WTC11 (cell line): ENCODE measurements around the gene LRRC34.

Source experiments
- CTCF ChIP-seq: fragments of 200-600 bp; IDR thresholded peaks from 2 replicates; pipeline ENCODE4 v1.8.0; 2022; ENCODE audit warnings: antibody characterized with exemption
- ESRRA ChIP-seq: sonication (generic); formaldehyde crosslinking; IDR thresholded peaks from 2 replicates; pipeline ENCODE4 v1.8.1; 2022; ENCODE audit warnings: mild to moderate bottlenecking, missing genetic modification reagents, borderline replicate concordance
- FOXK1 ChIP-seq: sonication (generic); formaldehyde crosslinking; IDR thresholded peaks from 2 replicates; pipeline ENCODE4 v1.8.0; 2022; ENCODE audit warnings: mild to moderate bottlenecking, moderate library complexity, missing genetic modification reagents
- IRF2 ChIP-seq: sonication (generic); formaldehyde crosslinking; IDR thresholded peaks from 2 replicates; pipeline ENCODE4 v1.8.0; 2022; ENCODE audit warnings: low read depth, missing genetic modification reagents, borderline replicate concordance
- MXD4 ChIP-seq: fragments of 250-450 bp; sonication (Bioruptor Pico); IDR thresholded peaks from 2 replicates; pipeline ENCODE4 v1.8.0; 2021; ENCODE audit warnings: mild to moderate bottlenecking, moderate library complexity, borderline replicate concordance
- NR2C2 ChIP-seq: sonication (generic); formaldehyde crosslinking; IDR thresholded peaks from 2 replicates; pipeline ENCODE4 v1.8.0; 2022; ENCODE audit warnings: mild to moderate bottlenecking, missing genetic modification reagents
- TF ChIP-seq, protein P1 (sequence below): sonication (generic); formaldehyde crosslinking; IDR thresholded peaks from 2 replicates; pipeline ENCODE4 v1.8.1; 2023; ENCODE audit warnings: mild to moderate bottlenecking, missing genetic modification reagents, borderline replicate concordance
- TF ChIP-seq, protein P2 (sequence below): sonication (generic); formaldehyde crosslinking; IDR thresholded peaks from 2 replicates; pipeline ENCODE4 v1.8.0; 2023; ENCODE audit warnings: mild to moderate bottlenecking, missing genetic modification reagents

GRCh38 chr3:169760479-169760878 lies 52.2 kb downstream of the LRRC34 start:
- TF ChIP-seq ESRRA (CRISPR knock-in tag) (no peak), FOXK1 (CRISPR knock-in tag) (no peak), CTCF (no peak), NR2C2 (no peak), IRF2 (CRISPR knock-in tag) (no peak), MXD4 (CRISPR knock-in tag) (no peak)
- TF ChIP-seq, protein P1, sequence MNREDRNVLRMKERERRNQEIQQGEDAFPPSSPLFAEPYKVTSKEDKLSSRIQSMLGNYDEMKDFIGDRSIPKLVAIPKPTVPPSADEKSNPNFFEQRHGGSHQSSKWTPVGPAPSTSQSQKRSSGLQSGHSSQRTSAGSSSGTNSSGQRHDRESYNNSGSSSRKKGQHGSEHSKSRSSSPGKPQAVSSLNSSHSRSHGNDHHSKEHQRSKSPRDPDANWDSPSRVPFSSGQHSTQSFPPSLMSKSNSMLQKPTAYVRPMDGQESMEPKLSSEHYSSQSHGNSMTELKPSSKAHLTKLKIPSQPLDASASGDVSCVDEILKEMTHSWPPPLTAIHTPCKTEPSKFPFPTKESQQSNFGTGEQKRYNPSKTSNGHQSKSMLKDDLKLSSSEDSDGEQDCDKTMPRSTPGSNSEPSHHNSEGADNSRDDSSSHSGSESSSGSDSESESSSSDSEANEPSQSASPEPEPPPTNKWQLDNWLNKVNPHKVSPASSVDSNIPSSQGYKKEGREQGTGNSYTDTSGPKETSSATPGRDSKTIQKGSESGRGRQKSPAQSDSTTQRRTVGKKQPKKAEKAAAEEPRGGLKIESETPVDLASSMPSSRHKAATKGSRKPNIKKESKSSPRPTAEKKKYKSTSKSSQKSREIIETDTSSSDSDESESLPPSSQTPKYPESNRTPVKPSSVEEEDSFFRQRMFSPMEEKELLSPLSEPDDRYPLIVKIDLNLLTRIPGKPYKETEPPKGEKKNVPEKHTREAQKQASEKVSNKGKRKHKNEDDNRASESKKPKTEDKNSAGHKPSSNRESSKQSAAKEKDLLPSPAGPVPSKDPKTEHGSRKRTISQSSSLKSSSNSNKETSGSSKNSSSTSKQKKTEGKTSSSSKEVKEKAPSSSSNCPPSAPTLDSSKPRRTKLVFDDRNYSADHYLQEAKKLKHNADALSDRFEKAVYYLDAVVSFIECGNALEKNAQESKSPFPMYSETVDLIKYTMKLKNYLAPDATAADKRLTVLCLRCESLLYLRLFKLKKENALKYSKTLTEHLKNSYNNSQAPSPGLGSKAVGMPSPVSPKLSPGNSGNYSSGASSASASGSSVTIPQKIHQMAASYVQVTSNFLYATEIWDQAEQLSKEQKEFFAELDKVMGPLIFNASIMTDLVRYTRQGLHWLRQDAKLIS (CRISPR knock-in tag) = no peak
- TF ChIP-seq, protein P2, sequence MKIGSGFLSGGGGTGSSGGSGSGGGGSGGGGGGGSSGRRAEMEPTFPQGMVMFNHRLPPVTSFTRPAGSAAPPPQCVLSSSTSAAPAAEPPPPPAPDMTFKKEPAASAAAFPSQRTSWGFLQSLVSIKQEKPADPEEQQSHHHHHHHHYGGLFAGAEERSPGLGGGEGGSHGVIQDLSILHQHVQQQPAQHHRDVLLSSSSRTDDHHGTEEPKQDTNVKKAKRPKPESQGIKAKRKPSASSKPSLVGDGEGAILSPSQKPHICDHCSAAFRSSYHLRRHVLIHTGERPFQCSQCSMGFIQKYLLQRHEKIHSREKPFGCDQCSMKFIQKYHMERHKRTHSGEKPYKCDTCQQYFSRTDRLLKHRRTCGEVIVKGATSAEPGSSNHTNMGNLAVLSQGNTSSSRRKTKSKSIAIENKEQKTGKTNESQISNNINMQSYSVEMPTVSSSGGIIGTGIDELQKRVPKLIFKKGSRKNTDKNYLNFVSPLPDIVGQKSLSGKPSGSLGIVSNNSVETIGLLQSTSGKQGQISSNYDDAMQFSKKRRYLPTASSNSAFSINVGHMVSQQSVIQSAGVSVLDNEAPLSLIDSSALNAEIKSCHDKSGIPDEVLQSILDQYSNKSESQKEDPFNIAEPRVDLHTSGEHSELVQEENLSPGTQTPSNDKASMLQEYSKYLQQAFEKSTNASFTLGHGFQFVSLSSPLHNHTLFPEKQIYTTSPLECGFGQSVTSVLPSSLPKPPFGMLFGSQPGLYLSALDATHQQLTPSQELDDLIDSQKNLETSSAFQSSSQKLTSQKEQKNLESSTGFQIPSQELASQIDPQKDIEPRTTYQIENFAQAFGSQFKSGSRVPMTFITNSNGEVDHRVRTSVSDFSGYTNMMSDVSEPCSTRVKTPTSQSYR (CRISPR knock-in tag) = no peak
